ENCODE data around the gene PTK6.
"Not testable (repeated sequence)": the region's sequence is repeated elsewhere in the genome, so short reads cannot be mapped to it uniquely, and the experiment has no call there.

PTK6 gene

DNA sequence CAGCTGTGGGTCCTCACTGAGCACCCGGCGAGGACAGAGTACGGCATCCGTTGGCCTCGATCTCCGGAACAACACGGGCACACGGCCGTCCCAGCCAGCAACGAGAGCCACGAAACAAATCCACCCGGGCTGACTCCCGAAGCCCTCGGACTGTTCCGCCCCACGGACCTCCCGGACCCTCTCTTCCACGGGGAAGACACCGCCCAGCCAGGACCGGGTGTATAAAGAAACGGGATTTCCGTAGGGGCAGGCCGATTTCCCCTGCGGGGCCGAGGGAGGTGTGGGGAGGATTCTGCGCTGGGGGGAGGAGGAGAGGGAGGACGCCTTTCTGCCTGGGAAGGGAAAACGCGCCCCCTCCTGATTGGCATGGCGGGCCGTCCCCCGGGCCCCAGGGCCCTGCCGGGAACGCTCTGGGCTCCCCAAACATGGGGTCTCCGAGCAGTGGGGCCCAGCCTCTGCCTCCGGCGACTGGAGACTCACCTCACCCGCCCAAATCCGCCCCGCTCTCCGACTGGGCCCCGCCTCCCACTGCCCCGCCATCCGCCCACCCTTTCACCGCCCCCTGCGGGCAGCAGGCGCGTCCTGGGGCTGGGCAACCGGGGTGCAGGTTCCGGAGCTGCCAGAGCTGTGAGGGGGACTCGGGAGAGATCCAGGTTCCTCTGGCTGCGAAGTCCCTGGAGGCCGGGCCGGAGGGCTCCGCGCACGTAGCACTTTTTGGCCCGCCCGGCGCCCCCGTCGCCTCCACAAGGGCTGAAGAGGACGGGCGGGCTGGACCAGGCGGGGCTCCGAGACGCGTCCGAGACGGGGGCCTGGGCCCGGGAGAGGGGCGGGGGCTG lies 17.3 kb downstream of the PTK6 start:
- Histone ChIP-seq H3K9me3 (ENCODE audit: control insufficient read depth in 1 of 2, low read length in 2 of 2) (no peaks in the 10 kb centered on the region), H3K36me3 (ENCODE audit: control insufficient read depth in 1 of 2, insufficient read depth in 2 of 2, low read length in 2 of 2) (peaks cover 0 to 6% of the 10 kb centered on the region in 2 donors), H3K27ac (ENCODE audit: low read length) (no peak overlapping the region), H3K4me1 (ENCODE audit: control insufficient read depth in 1 of 2, insufficient read depth in 2 of 2, low read length in 2 of 2) (peaks cover 0 to 17% of the 10 kb centered on the region in 2 donors), H3K4me3 (ENCODE audit: low read depth in 1 of 2, low read length in 2 of 2) (peak overlapping the region; percentile 53 to 89), H3K27me3 (ENCODE audit: low read depth, low read length) (peaks cover 4% of the 10 kb centered on the region)

DNA sequence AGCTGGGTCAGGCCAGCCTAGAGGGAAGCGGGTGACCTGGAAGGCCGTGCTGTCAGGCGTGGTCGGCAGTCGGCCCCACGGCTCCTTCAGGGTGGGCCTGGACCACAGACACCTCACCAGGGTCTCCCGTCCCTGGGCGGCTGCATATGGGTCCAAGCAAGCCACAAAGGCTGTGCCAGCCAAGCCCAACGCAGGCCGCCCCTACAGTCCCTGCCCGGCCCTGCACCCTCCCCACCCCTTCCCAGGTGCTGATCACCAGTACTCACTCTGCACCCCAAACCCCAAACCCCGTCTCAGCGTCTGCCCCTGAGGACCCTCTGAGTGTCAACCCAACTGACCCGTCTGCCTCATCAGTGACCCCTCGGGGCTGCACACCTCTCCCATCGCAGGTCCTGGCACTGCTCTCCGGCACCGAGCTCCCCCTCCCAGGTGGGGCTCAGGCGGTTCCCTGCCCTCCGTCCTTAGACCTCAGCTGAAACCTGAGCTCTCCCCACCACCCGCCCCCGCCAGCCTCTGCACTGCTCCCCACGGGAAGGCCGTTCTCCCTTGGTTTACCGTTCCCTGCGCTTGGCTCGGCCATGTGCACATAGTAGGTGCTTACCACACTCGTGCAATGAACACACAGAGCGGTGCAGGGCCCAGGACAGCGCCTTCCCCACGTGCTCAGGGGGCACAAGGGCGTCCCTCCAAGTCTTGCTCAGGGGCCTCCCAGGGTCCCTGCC lies 18.1 kb downstream of the PTK6 start:
- Histone ChIP-seq H3K27me3 (ENCODE audit: low read depth, low read length) (peaks cover 4% of the 10 kb centered on the region), H3K9me3 (ENCODE audit: control insufficient read depth in 1 of 2, low read length in 2 of 2) (no peaks in the 10 kb centered on the region), H3K4me1 (ENCODE audit: control insufficient read depth in 1 of 2, insufficient read depth in 2 of 2, low read length in 2 of 2) (peaks cover 0 to 17% of the 10 kb centered on the region in 2 donors), H3K27ac (ENCODE audit: low read length) (no peak overlapping the region), H3K36me3 (ENCODE audit: control insufficient read depth in 1 of 2, insufficient read depth in 2 of 2, low read length in 2 of 2) (peaks cover 0 to 6% of the 10 kb centered on the region in 2 donors), H3K4me3 (ENCODE audit: low read depth in 1 of 2, low read length in 2 of 2) (peak overlapping the region; percentile 53 to 89)

DNA sequence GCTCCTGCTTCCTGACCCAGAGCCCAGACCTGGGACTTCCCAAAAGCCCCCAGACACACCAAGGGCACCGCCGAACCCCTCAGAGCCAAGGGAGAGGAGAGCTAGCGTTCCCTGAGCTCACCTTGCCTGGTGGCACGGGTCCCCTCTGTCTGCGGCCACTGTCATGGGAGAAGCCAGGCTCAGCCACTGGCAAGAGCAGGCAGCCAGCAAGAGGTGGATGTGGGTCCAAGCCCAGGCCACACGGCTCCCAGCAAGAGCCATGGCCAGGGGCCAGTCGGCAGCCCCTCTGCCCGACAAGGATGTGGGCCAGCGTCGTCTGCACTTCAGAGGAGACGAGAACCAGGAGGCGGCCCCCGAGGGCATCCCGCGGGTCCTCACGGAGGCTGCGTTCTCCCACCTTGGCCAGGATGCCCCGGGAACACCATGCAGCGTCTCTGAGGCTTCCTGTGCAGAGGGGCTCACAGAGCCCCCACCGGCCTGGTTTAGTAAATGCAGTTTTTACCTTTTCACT lies 18.8 kb downstream of the PTK6 start:
- Histone ChIP-seq H3K27me3 (ENCODE audit: low read depth, low read length) (peaks cover 4% of the 10 kb centered on the region), H3K36me3 (ENCODE audit: control insufficient read depth in 1 of 2, insufficient read depth in 2 of 2, low read length in 2 of 2) (peaks cover 0 to 2% of the 10 kb centered on the region in 2 donors), H3K4me1 (ENCODE audit: control insufficient read depth in 1 of 2, insufficient read depth in 2 of 2, low read length in 2 of 2) (peaks cover 0 to 17% of the 10 kb centered on the region in 2 donors), H3K4me3 (ENCODE audit: low read depth in 1 of 2, low read length in 2 of 2) (no peak overlapping the region), H3K27ac (ENCODE audit: low read length) (no peak overlapping the region), H3K9me3 (ENCODE audit: control insufficient read depth in 1 of 2, low read length in 2 of 2) (no peaks in the 10 kb centered on the region)

DNA sequence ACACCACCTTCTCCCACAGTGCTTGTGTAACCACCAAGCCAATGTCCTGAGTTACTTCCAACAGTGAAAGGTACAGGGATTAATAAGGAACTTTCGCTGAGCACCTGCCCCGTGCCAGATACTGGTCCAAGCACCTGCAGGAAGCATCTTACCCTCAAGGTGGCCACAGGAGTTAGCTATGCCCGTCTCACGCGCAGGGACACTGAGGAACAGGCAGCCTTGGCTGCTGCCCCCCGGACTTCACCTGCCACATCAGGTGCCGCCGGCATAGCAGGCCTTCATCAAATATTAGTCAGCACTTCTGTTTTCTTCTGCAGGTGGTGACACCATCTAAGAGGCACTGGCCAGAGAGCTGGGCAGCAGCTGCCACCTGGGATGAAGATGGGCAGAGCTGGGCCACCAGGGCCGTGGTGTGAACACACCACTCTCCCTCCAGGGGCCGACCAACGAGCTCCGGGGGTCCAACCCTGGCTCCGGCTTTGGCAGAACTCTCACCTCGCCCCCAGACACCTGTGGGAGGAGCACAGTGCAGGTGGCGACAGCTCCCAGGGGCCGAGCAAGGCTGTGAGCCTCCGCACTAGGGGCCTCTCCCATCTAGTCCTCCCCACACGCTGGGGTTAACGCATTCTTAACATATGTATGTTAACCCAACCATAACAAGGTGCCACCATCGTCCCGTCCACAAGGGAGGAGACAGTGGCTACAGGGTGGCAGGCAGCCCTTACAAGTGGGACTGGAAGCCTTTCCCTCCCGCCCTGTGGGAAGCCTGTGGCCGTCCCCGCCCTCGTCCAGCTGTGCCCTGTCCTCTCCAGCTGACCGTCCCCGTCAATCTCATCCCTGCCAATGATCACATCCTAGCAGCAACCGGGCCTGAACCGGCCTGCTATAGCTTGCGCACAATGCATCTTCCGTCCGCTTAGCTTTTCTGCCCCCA lies 19.5 kb downstream of the PTK6 start:
- Histone ChIP-seq H3K4me1 (ENCODE audit: control insufficient read depth in 1 of 2, insufficient read depth in 2 of 2, low read length in 2 of 2) (peaks cover 0 to 17% of the 10 kb centered on the region in 2 donors), H3K36me3 (ENCODE audit: control insufficient read depth in 1 of 2, insufficient read depth in 2 of 2, low read length in 2 of 2) (no peaks in the 10 kb centered on the region), H3K27me3 (ENCODE audit: low read depth, low read length) (peaks cover 6% of the 10 kb centered on the region), H3K4me3 (ENCODE audit: low read depth in 1 of 2, low read length in 2 of 2) (no peak overlapping the region), H3K9me3 (ENCODE audit: control insufficient read depth in 1 of 2, low read length in 2 of 2) (no peaks in the 10 kb centered on the region), H3K27ac (ENCODE audit: low read length) (no peak overlapping the region)

GRCh38 chr20:63514520-63514919 lies 22.7 kb downstream of the PTK6 start:
- H3K9me3 ChIP-seq (ENCODE audit: control insufficient read depth in 1 of 2, low read length in 2 of 2) = not testable (repeated sequence)

GRCh38 chr20:63513207-63513606 lies 24.0 kb downstream of the PTK6 start:
- H3K27ac ChIP-seq (ENCODE audit: low read length) = no peak overlapping the region
- no peaks in the 10 kb centered on the region for H3K9me3 ChIP-seq (ENCODE audit: control insufficient read depth in 1 of 2, low read length in 2 of 2)
- no peaks in the 10 kb centered on the region for H3K36me3 ChIP-seq (ENCODE audit: control insufficient read depth in 1 of 2, insufficient read depth in 2 of 2, low read length in 2 of 2)
- H3K27me3 ChIP-seq (ENCODE audit: low read depth, low read length) = peaks cover 5% of the 10 kb centered on the region
- no peak overlapping the region for H3K4me3 ChIP-seq (ENCODE audit: low read depth in 1 of 2, low read length in 2 of 2)
- H3K4me1 ChIP-seq (ENCODE audit: control insufficient read depth in 1 of 2, insufficient read depth in 2 of 2, low read length in 2 of 2) = no peaks in the 10 kb centered on the region

More at GRCh38 chr20:63514520-63514919, 22.7 kb downstream of the PTK6 start:
- H3K4me1 ChIP-seq (ENCODE audit: control insufficient read depth in 1 of 2, insufficient read depth in 2 of 2, low read length in 2 of 2); H3K4me3 ChIP-seq (ENCODE audit: low read depth in 1 of 2, low read length in 2 of 2); H3K27me3 ChIP-seq (ENCODE audit: low read depth, low read length); H3K36me3 ChIP-seq (ENCODE audit: control insufficient read depth in 1 of 2, insufficient read depth in 2 of 2, low read length in 2 of 2); H3K27ac ChIP-seq (ENCODE audit: low read length): not testable (repeated sequence)

- Histone ChIP-seq H3K36me3 (ENCODE audit: control insufficient read depth in 1 of 2, insufficient read depth in 2 of 2, low read length in 2 of 2) (no peaks in the 10 kb centered on the region), H3K27ac (ENCODE audit: low read length) (no peak overlapping the region), H3K9me3 (ENCODE audit: control insufficient read depth in 1 of 2, low read length in 2 of 2) (peaks cover 7 to 16% of the 10 kb centered on the region in 2 donors), H3K27me3 (ENCODE audit: low read depth, low read length) (peaks cover 5% of the 10 kb centered on the region), H3K4me1 (ENCODE audit: control insufficient read depth in 1 of 2, insufficient read depth in 2 of 2, low read length in 2 of 2) (no peaks in the 10 kb centered on the region), H3K4me3 (ENCODE audit: low read depth in 1 of 2, low read length in 2 of 2) (no peak overlapping the region)
Measured at GRCh38 chr20:63509088-63509564, 28.1 kb downstream of the PTK6 start.

- H3K36me3 ChIP-seq (ENCODE audit: control insufficient read depth in 1 of 2, insufficient read depth in 2 of 2, low read length in 2 of 2) = no peaks in the 10 kb centered on the region
- H3K9me3 ChIP-seq (ENCODE audit: control insufficient read depth in 1 of 2, low read length in 2 of 2) = peaks cover 7 to 16% of the 10 kb centered on the region in 2 donors
- H3K27me3 ChIP-seq (ENCODE audit: low read depth, low read length) = peaks cover 5% of the 10 kb centered on the region
- H3K4me1 ChIP-seq (ENCODE audit: control insufficient read depth in 1 of 2, insufficient read depth in 2 of 2, low read length in 2 of 2) = no peaks in the 10 kb centered on the region
- no peak overlapping the region for H3K4me3 ChIP-seq (ENCODE audit: low read depth in 1 of 2, low read length in 2 of 2)
- H3K27ac ChIP-seq (ENCODE audit: low read length) = no peak overlapping the region
Measured at GRCh38 chr20:63508072-63508768, 29.0 kb downstream of the PTK6 start.

DNA sequence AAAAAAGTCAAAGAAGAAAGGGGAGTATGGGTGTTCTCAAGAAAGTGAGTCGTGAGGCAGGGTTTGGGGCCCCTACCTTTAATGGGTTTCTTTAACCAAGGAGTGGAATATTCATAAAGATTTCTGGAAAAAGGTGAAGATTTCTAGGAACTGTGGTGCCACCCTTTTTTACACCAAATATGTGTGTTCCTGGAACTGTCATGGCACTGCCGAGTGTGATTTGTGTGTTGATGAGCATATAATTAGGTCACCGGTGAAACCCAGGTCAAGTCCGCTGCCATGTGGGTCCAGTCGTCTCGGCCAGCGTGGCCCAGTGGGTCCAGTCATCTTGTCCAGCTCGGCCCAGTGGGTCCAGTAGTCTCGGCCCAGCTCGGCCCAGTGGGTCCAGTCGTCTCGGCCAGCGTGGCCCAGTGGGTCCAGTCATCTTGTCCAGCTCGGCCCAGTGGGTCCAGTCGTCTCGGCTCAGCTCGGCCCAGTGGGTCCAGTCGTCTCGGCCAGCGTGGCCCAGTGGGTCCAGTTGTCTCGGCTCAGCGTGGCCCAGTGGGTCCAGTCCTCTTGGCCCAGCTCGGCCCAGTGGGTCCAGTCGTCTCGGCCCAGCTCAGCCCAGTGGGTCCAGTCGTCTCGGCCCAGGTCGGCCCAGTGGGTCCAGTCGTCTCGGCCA lies 30.0 kb downstream of the PTK6 start:
- peaks cover 7 to 16% of the 10 kb centered on the region in 2 donors for H3K9me3 ChIP-seq (ENCODE audit: control insufficient read depth in 1 of 2, low read length in 2 of 2)
- H3K27ac ChIP-seq (ENCODE audit: low read length) = no peak overlapping the region
- H3K27me3 ChIP-seq (ENCODE audit: low read depth, low read length) = no peaks in the 10 kb centered on the region
- H3K4me3 ChIP-seq (ENCODE audit: low read depth in 1 of 2, low read length in 2 of 2) = no peak overlapping the region
- no peaks in the 10 kb centered on the region for H3K36me3 ChIP-seq (ENCODE audit: control insufficient read depth in 1 of 2, insufficient read depth in 2 of 2, low read length in 2 of 2)
- peaks cover 0 to 3% of the 10 kb centered on the region in 2 donors for H3K4me1 ChIP-seq (ENCODE audit: control insufficient read depth in 1 of 2, insufficient read depth in 2 of 2, low read length in 2 of 2)

GRCh38 chr20:63505723-63506122 lies 31.5 kb downstream of the PTK6 start:
- Histone ChIP-seq H3K27ac (ENCODE audit: low read length) (no peak overlapping the region), H3K27me3 (ENCODE audit: low read depth, low read length) (no peaks in the 10 kb centered on the region), H3K36me3 (ENCODE audit: control insufficient read depth in 1 of 2, insufficient read depth in 2 of 2, low read length in 2 of 2) (no peaks in the 10 kb centered on the region), H3K4me3 (ENCODE audit: low read depth in 1 of 2, low read length in 2 of 2) (no peak overlapping the region), H3K9me3 (ENCODE audit: control insufficient read depth in 1 of 2, low read length in 2 of 2) (peaks cover 7 to 16% of the 10 kb centered on the region in 2 donors), H3K4me1 (ENCODE audit: control insufficient read depth in 1 of 2, insufficient read depth in 2 of 2, low read length in 2 of 2) (peaks cover 0 to 8% of the 10 kb centered on the region in 2 donors)
